ENCODE measurements around the gene RASL10B. TPM values are rescaled to one million over a fixed set of nuclear protein-coding genes. Genes with fewer than 3 reads are reported as not detected.

RASL10B gene
- total RNA-seq, 1 experiment from 2014 or later: 16.9 TPM

DNA sequence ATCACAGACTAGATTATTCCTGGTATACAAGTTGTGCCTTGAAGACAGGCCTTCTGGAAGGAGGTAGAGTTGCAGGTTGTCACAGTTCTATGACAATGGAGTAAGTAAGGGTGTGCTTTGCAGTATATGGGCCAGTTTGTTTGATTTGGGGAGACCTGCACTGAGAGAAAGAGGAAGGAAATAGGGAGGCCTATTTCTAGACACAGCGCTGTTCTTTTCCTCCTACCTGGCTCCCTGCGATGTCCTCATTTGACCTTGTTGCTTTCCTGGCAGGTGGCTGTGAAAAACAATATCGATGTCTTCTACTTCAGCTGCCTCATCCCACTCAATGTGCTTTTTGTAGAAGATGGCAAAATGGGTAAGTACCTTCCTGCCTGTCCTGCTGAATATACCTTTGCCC is 22.5 kb upstream of the RASL10B start:
- no peaks in the 10 kb centered on the region for H3K27me3 ChIP-seq (ENCODE audit: control insufficient read depth, insufficient read depth, low read length)
- peaks cover 5% of the 10 kb centered on the region for H3K36me3 ChIP-seq (replicated peaks; ENCODE audit: control insufficient read depth, insufficient read depth, low read length)
- no peak for DNase-seq
- no peak overlapping the region for H3K4me3 ChIP-seq (ENCODE audit: insufficient read depth, low read depth, low read length)

- Histone ChIP-seq H3K36me3 (replicated peaks; ENCODE audit: control insufficient read depth, insufficient read depth, low read length) (peaks cover 5% of the 10 kb centered on the region), H3K4me3 (ENCODE audit: insufficient read depth, low read depth, low read length) (no peak overlapping the region), H3K27me3 (ENCODE audit: control insufficient read depth, insufficient read depth, low read length) (no peaks in the 10 kb centered on the region)
- no peak for DNase-seq
Measured at GRCh38 chr17:35709874-35710273, 21.6 kb upstream of the RASL10B start.

DNA sequence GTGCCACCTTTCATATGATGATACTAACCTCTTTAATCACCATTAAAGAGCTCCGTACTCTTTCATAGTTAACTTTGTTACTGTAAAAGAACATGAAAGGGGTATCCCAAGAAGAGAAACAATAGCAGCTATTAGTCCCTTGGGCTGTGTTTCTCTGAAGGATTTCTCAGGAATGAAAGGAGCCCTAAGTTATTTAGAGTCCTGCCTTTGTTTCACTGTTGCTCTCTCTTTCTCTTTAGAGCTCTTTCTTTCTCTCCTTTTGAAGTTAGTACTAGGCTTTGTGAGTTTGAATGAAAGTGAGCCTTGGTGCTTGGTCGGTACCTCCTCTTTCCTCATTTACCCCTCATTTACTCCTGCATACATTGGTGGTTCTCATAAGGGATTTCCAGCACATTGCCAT is 20.5 kb upstream of the RASL10B start:
- Histone ChIP-seq H3K27me3 (ENCODE audit: control insufficient read depth, insufficient read depth, low read length) (no peaks in the 10 kb centered on the region), H3K36me3 (replicated peaks; ENCODE audit: control insufficient read depth, insufficient read depth, low read length) (peaks cover 5% of the 10 kb centered on the region), H3K4me3 (ENCODE audit: insufficient read depth, low read depth, low read length) (no peak overlapping the region)
- no peak for DNase-seq

DNA sequence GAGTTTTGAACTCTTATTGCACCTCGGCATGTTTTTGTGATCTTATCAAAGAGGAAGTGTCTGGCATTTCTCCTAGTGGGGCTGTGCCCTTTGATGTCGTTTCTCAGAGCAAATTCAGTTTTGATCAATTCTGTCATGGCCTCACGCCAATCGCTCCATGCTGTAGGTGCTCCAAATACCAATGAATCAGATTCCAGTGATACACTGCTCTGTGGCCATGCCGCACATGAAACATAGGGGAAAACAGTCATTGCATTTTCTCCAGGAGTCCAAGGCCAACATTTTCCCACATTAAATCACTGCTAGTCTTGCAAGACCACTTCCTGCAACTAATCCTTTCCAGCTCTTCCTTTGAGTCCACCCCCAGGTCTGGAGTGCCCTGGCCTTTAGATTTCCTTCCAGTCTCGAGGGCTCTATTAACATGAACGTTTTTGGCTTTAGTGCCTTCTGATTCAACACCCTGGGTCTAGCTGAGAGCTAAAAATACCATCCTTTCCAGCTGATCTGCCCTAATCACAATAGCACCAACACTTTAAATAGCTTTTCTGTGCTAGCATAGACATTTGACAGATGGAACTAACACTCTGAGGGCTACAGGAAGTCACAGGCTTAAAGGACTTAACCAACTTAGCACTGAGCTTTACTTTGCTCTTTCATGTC is 18.2 kb upstream of the RASL10B start:
- no peak for DNase-seq
- H3K36me3 ChIP-seq (replicated peaks; ENCODE audit: control insufficient read depth, insufficient read depth, low read length): peaks cover 10% of the 10 kb centered on the region
- no peak overlapping the region for H3K4me3 ChIP-seq (ENCODE audit: insufficient read depth, low read depth, low read length)
- no peaks in the 10 kb centered on the region for H3K27me3 ChIP-seq (ENCODE audit: control insufficient read depth, insufficient read depth, low read length)

DNA sequence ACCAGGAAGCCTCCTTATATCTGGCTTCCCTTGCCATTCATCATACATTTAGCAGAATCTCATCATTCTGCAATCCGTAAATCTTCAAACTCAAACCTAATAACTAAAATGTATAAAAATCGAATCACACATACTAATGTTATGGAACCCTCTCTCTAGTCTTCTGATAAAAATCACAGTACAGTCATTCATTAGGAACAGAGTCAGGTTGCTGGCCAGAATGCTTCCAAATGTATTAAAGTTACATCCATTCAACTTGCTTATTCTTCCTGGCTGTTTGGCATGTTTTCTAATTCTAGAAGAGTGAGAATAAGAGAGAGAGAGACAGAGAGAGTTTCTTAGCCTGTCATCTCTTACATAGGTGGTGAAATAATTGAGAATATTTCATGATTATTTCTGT is 16.5 kb upstream of the RASL10B start:
- no peak overlapping the region for H3K4me3 ChIP-seq (ENCODE audit: insufficient read depth, low read depth, low read length)
- no peak for DNase-seq
- peaks cover 8% of the 10 kb centered on the region for H3K36me3 ChIP-seq (replicated peaks; ENCODE audit: control insufficient read depth, insufficient read depth, low read length)
- H3K27me3 ChIP-seq (ENCODE audit: control insufficient read depth, insufficient read depth, low read length): no peaks in the 10 kb centered on the region

DNA sequence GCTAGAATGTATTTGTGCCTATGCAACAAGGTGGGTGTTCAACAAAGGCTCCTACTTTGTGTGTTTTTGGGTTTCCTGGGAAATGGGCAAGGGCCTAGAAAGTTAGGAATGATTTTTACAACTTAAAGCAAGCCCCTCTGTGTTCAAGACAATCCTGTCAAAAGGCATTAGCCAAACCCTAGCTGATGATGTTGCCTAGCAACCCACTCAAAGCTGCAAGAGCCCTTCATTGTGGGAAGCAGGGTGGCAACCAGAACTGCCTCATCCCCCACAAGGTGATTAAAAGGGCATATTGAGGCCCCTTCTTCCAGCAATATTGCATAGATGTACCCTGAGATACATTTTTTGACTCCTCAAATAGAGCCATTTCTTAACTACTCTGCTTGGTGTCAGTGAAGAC is 16.0 kb upstream of the RASL10B start:
- peaks cover 7% of the 10 kb centered on the region for H3K36me3 ChIP-seq (replicated peaks; ENCODE audit: control insufficient read depth, insufficient read depth, low read length)
- no peak for DNase-seq
- no peak overlapping the region for H3K4me3 ChIP-seq (ENCODE audit: insufficient read depth, low read depth, low read length)
- H3K27me3 ChIP-seq (ENCODE audit: control insufficient read depth, insufficient read depth, low read length): no peaks in the 10 kb centered on the region

GRCh38 chr17:35716173-35716572 is 15.3 kb upstream of the RASL10B start:
- H3K36me3 ChIP-seq (replicated peaks; ENCODE audit: control insufficient read depth, insufficient read depth, low read length): peaks cover 5% of the 10 kb centered on the region
- no peak overlapping the region for H3K4me3 ChIP-seq (ENCODE audit: insufficient read depth, low read depth, low read length)
- H3K27me3 ChIP-seq (ENCODE audit: control insufficient read depth, insufficient read depth, low read length): no peaks in the 10 kb centered on the region
- DNase-seq: no peak

- no peak for DNase-seq
- Histone ChIP-seq H3K27me3 (ENCODE audit: control insufficient read depth, insufficient read depth, low read length) (no peaks in the 10 kb centered on the region), H3K4me3 (ENCODE audit: insufficient read depth, low read depth, low read length) (no peak overlapping the region), H3K36me3 (replicated peaks; ENCODE audit: control insufficient read depth, insufficient read depth, low read length) (peaks cover 5% of the 10 kb centered on the region)
Measured at GRCh38 chr17:35716897-35717465, 14.5 kb upstream of the RASL10B start.

DNA sequence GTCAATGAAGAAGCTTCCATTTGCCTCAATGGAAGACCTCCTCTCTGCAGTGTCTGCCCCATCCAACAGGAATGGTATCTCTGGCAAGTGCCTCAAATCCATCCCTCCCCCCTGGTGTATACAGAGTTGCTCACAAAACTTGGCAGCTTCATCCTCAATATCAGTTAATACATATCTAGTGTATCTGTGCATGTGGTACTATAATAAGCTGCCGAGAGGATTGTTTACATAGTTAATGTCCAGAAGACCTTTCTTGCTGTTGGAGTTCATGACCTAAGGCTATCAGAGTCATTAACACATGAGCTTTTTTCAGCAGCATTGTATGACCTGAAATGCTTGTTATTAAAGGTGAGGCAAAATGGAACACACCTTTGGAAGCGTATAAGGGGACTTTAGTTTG is 14.0 kb upstream of the RASL10B start:
- H3K27me3 ChIP-seq (ENCODE audit: control insufficient read depth, insufficient read depth, low read length): no peaks in the 10 kb centered on the region
- H3K4me3 ChIP-seq (ENCODE audit: insufficient read depth, low read depth, low read length): no peak overlapping the region
- peaks cover 5% of the 10 kb centered on the region for H3K36me3 ChIP-seq (replicated peaks; ENCODE audit: control insufficient read depth, insufficient read depth, low read length)
- no peak for DNase-seq

DNA sequence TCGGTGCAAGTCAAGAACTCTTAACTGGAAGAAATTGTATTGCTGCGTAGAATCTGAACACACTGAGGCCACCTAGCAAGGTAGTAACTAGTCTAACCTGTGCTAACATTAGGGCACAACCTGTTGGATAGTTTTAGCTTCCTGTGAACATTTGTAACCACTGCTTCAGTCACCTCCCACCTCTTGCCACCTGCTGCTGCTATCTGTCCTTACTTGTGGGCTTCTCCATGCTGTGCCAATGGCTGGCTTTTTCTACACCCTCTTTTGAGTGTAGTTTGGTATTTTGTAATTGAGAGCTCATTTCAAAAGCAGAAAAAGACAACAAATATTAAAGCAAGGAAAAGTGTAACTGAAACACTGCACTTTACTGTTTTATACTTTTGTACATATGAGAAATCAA is 7.7 kb upstream of the RASL10B start:
- H3K36me3 ChIP-seq (replicated peaks; ENCODE audit: control insufficient read depth, insufficient read depth, low read length): peaks cover 13% of the 10 kb centered on the region
- DNase-seq: no peak

GRCh38 chr17:35725058-35725457 is 6.4 kb upstream of the RASL10B start:
- Histone ChIP-seq H3K36me3 (replicated peaks; ENCODE audit: control insufficient read depth, insufficient read depth, low read length) (peaks cover 13% of the 10 kb centered on the region), H3K4me3 (ENCODE audit: insufficient read depth, low read depth, low read length) (no peak overlapping the region), H3K27me3 (ENCODE audit: control insufficient read depth, insufficient read depth, low read length) (no peaks in the 10 kb centered on the region)
- no peak for DNase-seq

More for the DNA sequence above, 7.7 kb upstream of the RASL10B start:
- Histone ChIP-seq H3K4me3 (ENCODE audit: insufficient read depth, low read depth, low read length) (no peak overlapping the region), H3K27me3 (ENCODE audit: control insufficient read depth, insufficient read depth, low read length) (no peaks in the 10 kb centered on the region)

DNA sequence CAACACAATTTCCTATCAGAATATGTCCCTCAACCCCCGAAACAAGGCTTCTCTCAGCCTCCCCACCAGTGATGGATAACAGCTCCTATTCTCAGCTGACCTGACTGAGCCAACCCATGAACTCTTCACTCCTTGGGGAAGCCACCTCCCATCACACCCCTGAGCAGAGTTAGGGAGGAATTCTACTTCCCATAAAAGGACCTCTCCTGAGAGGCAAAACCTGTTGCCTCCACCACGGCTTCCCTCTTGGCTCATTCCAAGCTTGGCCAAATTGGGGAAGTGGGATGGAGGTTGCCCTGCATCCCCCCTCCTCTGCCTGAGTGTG is 5.7 kb upstream of the RASL10B start:
- DNase-seq: no peak
- no peak overlapping the region for H3K4me3 ChIP-seq (ENCODE audit: insufficient read depth, low read depth, low read length)
- peaks cover 13% of the 10 kb centered on the region for H3K36me3 ChIP-seq (replicated peaks; ENCODE audit: control insufficient read depth, insufficient read depth, low read length)
- no peaks in the 10 kb centered on the region for H3K27me3 ChIP-seq (ENCODE audit: control insufficient read depth, insufficient read depth, low read length)

DNA sequence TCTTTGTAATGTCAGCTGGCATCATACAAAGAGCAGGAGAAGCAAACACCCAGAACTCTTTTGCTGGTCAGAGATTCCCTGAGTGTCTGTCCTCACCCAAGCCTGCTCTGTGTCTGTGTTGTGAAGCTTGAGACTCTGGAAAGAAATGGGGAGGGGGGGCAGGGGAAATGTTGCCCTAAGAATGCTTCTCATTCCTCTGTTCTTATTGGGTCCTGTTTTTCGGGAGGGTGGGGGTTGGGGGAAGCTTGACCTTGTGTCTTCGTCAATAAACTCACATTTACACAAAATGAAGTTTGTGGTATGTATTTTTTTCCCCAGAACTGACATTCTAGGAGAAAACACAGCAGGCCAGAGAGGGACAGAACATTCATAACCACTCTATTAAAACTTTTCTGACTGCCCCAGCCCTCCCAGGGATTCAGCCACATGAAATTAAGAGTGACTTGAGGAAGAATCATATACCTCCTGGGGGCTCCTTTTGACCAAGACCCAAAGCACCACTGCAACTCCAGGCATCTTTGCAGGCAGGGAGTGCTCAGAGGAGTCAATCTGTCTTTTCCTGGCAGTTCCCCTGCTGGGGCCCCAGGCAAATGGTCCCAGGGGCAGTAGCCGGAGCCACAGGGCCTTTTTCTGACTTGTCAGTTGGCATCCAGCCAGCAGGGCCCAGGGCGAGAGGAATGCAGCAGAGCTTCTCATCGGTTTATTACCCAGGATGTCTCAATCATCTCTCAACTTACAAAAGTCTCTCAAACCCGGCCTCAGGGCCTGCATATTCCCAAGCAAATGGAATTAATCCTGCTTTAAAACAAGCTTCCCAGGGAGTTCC is 5.1 kb upstream of the RASL10B start:
- Histone ChIP-seq H3K4me3 (ENCODE audit: insufficient read depth, low read depth, low read length) (no peak overlapping the region), H3K36me3 (replicated peaks; ENCODE audit: control insufficient read depth, insufficient read depth, low read length) (peaks cover 13% of the 10 kb centered on the region), H3K27me3 (ENCODE audit: control insufficient read depth, insufficient read depth, low read length) (no peaks in the 10 kb centered on the region)
- DNase-seq: peak; percentile 35

- no peak for DNase-seq
- Histone ChIP-seq H3K36me3 (replicated peaks; ENCODE audit: control insufficient read depth, insufficient read depth, low read length) (peaks cover 13% of the 10 kb centered on the region), H3K27me3 (ENCODE audit: control insufficient read depth, insufficient read depth, low read length) (no peaks in the 10 kb centered on the region), H3K4me3 (ENCODE audit: insufficient read depth, low read depth, low read length) (no peak overlapping the region)
Measured at GRCh38 chr17:35726953-35727460, 4.4 kb upstream of the RASL10B start.

- H3K27me3 ChIP-seq (ENCODE audit: control insufficient read depth, insufficient read depth, low read length): no peaks in the 10 kb centered on the region
- no peak overlapping the region for H3K4me3 ChIP-seq (ENCODE audit: insufficient read depth, low read depth, low read length)
- H3K36me3 ChIP-seq (replicated peaks; ENCODE audit: control insufficient read depth, insufficient read depth, low read length): peaks cover 13% of the 10 kb centered on the region
- DNase-seq: peak; percentile 14
Measured at GRCh38 chr17:35727635-35728034, 3.8 kb upstream of the RASL10B start.
